GM21526 (cell line): ENCODE results near the gene NCKAP5.

ENCODE experiments used
- ATAC-seq: cut with Tn5 transposase; IDR thresholded peaks from one replicate; pipeline ENCODE4 v1.9.1; 2021; ENCODE audit warnings: moderate library complexity; ENCODE audit not compliant: unreplicated experiment, low FRiP score

The NCKAP5 gene

DNA sequence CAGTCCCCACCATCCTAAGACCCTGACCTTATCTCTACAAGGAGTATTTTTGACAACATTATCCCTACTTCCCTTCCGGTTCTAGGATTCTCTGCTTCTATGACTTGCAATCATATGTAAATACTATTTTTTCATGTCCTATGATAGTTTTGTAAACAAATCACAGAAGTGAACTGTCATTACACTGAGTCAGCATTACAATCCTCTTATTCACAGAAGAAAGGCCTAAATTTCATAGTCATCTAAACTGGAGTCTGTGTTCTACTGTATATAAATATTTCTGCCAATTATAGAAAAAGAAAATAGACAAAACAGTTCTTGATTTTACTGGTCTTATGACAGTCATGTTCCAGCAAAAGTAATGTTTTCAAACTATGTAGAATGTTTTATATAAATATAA lies 265.1 kb downstream of the NCKAP5 start:
- no peak for ATAC-seq

GRCh38 chr2:133296401-133296800 lies 271.9 kb downstream of the NCKAP5 start:
- ATAC-seq: no peak

DNA sequence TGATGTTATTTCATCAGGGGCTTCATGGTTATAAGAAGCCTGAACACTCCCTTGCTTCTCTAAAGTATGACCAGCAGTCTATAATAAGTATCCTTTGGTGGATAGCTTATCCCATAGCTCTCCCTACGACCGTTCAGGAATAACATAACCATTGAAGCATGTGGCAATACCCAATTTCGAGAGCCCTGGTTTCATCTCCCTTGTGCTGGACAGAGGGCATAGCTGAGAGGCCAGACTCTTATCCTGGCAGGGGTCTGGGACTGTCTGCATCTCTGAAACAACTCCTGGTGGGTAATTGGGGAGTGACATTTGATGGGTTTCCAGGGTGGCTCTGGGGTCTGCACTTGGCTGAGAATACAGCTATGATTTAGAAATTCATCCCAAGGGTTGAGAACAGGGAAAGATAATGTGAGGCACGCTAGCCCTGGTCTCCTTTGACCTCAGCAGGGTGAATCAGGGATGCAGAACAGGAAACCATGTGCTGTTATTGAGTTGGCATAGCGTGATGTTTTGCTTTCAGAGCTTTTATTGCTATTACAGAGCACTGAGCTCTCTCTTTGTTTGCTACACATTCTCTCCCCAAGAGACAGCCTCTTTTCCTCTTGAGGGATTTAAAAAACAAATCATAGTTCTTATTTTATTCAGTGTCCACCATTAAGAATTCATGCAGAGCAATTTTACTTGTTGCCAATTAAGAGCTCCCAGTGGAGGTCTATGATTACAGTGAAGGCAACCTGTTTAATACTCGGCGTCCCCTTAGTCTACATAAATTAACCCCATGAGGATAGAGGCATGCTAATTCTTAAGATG lies 274.5 kb downstream of the NCKAP5 start:
- ATAC-seq: no peak

- no peak for ATAC-seq
These were observed 276.0 kb downstream of the NCKAP5 start for GRCh38 chr2:133292259-133292658.

- ATAC-seq: no peak
These were observed 280.6 kb downstream of the NCKAP5 start for GRCh38 chr2:133287709-133288108.

DNA sequence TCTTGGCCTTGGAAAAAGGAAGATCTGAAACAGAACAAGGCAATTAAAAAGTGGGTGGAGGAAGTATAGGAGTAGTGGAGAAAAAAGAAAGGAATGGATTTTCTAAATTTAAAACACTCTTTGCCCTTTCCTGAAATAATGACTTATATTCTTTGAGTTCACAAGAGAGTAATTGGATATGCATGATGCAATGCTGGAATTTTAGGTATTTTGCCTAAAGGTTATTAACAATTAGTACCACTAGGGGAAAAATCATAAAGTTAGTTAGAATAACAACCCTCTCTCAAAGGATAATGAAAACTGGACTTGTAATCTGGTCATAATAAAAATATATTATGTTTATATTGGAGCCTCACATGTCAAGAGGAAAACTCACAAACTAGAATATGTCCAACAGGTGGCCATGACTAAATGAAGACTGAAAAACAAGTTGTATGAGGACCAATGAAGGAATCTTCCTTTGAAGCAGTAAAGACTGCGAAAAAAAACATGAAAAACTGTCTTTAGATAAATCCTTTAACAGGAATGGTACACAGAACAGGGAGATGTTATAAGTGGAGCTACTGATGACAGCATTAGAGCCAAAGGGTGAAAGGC lies 281.8 kb downstream of the NCKAP5 start:
- no peak for ATAC-seq

DNA sequence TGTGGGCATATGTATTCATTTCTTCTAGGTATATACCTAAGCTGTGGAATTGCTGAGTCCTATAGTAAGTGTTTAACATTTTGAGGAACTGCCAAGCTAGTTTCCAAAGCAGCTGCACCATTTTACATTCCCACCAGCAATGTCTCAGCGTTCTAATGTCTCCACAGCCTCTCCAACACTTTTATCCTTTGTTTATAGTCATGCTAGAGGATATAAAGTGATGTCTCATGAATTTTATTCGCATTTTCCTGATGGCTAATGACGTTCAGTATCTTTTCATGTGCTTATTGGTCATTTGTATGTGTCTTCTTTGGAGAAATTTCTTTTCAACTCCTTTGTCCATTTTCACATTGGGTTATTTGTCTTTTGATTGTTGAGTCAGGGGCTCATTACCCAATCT lies 295.2 kb downstream of the NCKAP5 start:
- ATAC-seq: no peak

DNA sequence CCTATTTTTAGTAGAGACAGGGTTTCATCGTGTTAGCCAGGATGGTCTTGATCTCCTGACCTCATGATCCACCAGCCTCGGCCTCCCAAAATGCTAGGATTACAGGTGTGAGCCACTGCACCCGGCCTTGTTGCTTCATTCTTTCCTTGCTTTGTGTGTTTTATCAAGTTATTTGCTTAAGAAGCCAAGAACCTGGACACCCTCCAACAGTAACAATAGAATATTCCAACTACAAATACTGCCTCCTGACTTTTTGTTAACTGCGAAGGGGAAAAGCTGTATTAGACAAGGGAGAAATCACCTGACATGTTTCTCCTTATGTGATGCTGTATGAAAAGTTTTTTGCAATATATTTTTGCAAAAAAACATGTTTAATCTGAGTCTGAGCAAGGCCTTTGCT lies 297.2 kb downstream of the NCKAP5 start:
- no peak for ATAC-seq

DNA sequence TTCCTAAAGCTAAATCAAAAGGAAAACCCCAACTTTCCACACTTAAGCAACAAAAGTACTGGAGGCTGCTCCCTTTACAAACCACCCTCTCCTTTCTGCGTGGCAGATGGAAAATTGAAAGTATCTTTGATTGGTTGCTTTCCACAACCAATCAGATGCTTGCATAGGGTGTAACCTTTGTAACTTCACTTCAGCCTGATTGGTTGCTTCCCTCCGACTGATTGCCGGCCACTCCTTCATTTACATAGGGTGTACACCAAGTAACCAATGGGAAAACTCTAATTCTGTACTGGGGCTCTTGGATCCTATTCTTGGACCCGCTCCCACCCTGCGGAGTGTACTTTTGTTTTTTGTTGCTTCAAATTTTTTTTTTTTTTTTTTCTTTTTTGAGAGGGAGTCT lies 297.7 kb downstream of the NCKAP5 start:
- no peak for ATAC-seq

GRCh38 chr2:133266926-133267590 lies 301.2 kb downstream of the NCKAP5 start:
- no peak for ATAC-seq

DNA sequence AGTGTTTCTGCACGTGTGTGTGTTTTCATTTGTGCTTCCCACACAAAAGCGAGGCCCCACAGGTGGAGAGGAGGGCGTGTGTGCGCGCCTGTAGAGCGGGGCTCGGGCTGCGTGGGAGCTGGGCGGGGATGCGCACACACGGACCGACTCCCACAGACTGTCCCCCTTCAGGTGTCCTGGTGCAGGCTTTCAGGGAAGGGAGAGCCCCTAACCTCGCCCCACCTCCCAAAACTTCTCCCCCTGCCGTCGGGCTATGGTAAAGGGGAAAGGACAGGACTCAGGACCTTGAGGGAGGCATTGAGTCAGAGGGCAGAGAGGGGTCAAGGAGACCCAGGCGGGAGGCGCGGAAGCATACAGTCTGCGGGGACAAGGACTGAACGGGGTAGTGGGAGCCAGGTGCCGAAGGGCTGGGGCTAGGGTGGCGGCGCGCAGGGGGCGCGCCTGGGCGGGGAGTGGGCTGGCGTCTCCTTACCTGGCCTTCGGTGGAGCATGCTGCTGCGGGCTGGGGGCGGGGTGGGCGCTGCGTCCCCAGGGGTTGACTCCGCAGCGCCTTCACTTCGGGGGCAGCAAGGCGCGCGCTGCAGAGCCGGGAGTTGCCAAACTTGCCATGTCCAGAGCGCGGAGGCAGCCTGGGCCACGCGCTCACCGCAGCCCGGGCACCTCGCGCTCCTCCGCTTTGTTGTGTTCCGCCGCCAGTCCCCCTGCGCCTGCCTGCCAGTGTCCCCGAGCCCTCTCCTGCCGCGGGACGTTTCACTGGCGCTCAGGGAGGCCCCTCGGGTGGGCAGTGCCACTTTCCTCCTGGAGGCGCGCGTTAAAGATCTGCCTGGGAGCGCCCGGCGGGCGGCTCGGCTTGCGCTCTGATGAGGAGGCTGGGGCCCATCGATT lies 302.0 kb downstream of the NCKAP5 start:
- ATAC-seq: no peak

DNA sequence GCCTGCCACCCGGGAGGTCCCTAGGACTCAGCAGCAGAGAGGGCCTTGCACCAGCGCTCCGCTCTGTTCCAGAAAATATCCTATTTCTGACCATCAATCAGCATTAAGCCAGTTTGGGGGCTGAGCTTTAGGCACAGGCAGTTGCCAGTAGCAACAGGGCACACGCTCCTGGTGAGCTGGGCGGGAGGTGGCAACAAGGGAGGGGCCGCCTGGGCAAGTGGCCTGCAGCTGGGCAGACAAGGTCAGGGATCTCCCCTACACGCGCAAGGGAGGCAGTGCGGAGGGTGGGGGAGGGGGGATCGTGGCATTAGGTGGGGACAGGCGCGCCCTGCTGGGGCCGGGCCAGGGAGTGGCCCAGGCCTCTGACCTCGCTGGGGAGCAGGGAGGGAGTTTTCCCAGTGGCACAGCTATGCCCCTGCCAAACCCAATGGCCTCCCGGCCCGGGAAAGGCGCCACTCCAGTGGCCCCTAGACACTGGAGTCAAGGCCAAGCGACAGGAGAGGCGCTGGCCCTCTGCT lies 302.8 kb downstream of the NCKAP5 start:
- ATAC-seq: no peak

- no peak for ATAC-seq
These were observed 303.3 kb downstream of the NCKAP5 start for GRCh38 chr2:133264989-133265401.

GRCh38 chr2:133262893-133263292 lies 305.4 kb downstream of the NCKAP5 start:
- ATAC-seq: no peak

- no peak for ATAC-seq
These were observed 312.9 kb downstream of the NCKAP5 start for GRCh38 chr2:133255360-133255759.

DNA sequence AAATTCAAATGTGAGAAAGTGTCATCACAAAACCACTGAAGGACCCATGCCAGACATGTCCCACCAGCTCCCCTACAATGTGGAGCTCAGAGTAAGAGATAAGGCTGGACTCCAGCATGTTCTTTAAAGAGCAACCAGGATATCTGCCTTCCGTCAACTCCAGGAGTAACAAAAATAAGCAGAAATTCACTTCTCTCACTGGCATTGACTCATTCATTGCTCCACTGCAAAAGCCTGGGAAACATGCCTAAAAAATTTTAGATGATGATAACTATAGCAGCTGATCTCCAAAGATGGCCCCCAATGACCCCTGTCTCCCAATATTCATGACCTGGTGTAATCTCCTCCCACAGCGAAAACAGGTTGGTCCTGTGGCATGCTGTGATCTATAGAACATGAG lies 314.5 kb downstream of the NCKAP5 start:
- no peak for ATAC-seq

- ATAC-seq: no peak
These were observed 315.4 kb downstream of the NCKAP5 start for GRCh38 chr2:133252780-133253355.

DNA sequence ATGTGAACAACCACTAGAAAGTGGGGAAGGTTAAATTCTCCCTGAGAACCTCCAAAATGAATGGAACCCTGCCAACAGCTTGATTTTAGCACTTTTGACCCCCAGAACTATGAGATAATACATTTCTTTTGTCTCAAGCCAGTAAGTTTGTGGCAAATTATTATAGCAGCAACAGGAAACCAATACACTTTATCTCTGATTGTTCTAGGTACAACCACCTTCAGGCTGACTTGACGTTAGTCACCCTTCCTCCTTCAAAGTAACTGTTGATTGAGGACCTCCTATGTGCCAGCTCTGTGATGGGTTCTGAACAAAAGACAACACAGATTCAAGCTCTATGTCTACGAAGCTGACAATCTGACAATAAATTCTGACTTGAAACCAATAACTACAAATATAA lies 318.9 kb downstream of the NCKAP5 start:
- no peak for ATAC-seq

DNA sequence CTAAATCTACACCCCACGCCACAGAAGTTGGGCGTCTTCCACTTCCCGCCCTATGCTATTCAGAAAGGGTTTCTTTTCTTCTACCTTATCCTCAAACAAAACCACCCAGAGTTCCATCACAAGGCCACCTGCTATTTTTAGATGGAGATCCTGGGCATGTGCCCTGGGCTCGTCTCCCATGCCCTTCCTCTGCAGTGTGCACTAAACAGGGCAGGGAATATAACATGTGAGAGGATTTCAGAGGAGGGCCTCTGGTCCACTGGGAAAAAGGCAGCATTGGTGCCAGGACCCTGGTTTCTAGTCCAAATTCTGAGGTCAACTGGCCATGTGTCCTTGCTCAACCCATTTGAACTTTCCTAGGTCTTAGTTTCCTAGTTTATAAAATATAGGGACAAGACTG lies 320.0 kb downstream of the NCKAP5 start:
- ATAC-seq: no peak

DNA sequence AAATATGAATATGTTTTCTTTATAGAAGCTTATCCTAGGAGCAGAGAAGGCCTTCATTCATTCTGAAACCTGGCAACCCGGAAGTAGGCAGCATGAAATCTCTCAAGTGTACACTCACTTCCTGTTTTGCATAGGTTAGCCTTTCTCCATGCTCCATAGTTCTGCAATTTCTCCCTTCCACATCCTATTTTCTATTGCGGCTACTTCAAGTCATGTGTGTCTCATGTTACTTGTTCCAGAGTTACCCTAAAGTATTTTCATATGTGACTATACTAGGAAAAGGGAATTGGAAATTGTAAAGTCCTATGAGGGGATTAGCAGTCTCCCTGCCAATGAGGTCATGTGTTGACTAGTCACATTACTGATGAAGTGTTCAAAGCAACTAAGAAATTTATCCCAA lies 320.6 kb downstream of the NCKAP5 start:
- ATAC-seq: no peak
